Measurements from ENCODE around the gene PERP. TPM values are rescaled to one million over a fixed set of nuclear protein-coding genes. Genes with fewer than 3 reads are reported as not detected.
A peak's percentile ranks its signal among the peaks of the same experiment; 100 is the strongest.

PERP gene
- total and polyA plus RNA-seq, 11 donors = 41.0 to 73.4 (median 53.6) TPM

GRCh38 chr6:138113588-138114210 is 6.5 kb upstream of the PERP start:
- ATAC-seq = no peak
- H3K27ac ChIP-seq = no peak overlapping the region
- H3K9me3 ChIP-seq = no peaks in the 10 kb centered on the region
- no peaks in the 10 kb centered on the region for H3K36me3 ChIP-seq
- intact Hi-C loops (cut with DNase I) = loop anchor here (2.0 to 10.0 kb wide), 9 partner anchors 291 to 654 kb away; partner anchors contain the start of gene HEBP2 (in 5 of the 10)
- 59 to 89% (median 71%) methylated on average over 3 of the region's 3 CpGs for WGBS, 4 donors
- no peak for TF ChIP-seq POLR2A (IDR thresholded peaks at IDR 0.05)
- TF ChIP-seq, protein P1, sequence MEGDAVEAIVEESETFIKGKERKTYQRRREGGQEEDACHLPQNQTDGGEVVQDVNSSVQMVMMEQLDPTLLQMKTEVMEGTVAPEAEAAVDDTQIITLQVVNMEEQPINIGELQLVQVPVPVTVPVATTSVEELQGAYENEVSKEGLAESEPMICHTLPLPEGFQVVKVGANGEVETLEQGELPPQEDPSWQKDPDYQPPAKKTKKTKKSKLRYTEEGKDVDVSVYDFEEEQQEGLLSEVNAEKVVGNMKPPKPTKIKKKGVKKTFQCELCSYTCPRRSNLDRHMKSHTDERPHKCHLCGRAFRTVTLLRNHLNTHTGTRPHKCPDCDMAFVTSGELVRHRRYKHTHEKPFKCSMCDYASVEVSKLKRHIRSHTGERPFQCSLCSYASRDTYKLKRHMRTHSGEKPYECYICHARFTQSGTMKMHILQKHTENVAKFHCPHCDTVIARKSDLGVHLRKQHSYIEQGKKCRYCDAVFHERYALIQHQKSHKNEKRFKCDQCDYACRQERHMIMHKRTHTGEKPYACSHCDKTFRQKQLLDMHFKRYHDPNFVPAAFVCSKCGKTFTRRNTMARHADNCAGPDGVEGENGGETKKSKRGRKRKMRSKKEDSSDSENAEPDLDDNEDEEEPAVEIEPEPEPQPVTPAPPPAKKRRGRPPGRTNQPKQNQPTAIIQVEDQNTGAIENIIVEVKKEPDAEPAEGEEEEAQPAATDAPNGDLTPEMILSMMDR (IDR thresholded peaks at IDR 0.05) = no peak
- H3K4me1 ChIP-seq = peaks cover 0 to 6% (median 0%) of the 10 kb centered on the region in 12 donors
- peaks cover 0 to 10% (median 0%) of the 10 kb centered on the region in 9 donors for H3K27me3 ChIP-seq
- no peak overlapping the region for H3K4me3 ChIP-seq
- DNase-seq = no peak

DNA sequence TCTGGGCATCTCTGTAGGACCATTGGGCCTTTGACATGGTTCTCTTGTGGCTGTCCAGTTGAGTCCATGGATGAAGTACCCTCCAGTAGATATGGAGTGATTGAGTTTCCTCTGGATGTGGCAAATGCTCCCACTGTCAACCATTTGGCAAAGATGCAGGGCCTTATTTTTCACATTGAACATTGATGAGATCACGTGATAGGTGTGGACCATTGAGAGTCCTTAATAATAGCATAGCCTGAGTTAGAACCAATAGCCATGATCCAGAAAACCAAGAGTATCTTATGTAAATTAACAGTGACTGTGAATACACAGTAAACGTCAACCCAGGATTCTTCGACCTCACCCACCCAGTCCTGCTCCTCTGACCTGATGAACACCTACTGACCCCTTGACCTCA is 3.0 kb upstream of the PERP start:
- TF ChIP-seq, protein P1 (IDR thresholded peaks at IDR 0.05) = no peak
- no peak for TF ChIP-seq POLR2A (IDR thresholded peaks at IDR 0.05)
- H3K4me1 ChIP-seq = peaks cover 0 to 19% (median 6%) of the 10 kb centered on the region in 12 donors
- ATAC-seq (no peak), DNase-seq (no peak)
- no peak overlapping the region for H3K27ac ChIP-seq
- no peak overlapping the region for H3K4me3 ChIP-seq
- intact Hi-C loops (cut with DNase I) = loop anchor here (2.0 to 10.0 kb wide), 9 partner anchors 107 to 657 kb away; partner anchors contain the start of gene HEBP2 (in 5 of the 10)
- H3K36me3 ChIP-seq = no peaks in the 10 kb centered on the region
- H3K27me3 ChIP-seq = peaks cover 0 to 36% (median 5%) of the 10 kb centered on the region in 9 donors
- WGBS, 4 donors = 64 to 76% (median 71%) methylated on average over 3 of the region's 3 CpGs
- no peaks in the 10 kb centered on the region for H3K9me3 ChIP-seq

- DNase-seq = peak in 4 of 5 donors; percentile 44 to 57 (median 50)
- 32 to 39% (median 37%) methylated on average over 7 of the region's 7 CpGs for WGBS, 4 donors
- Histone ChIP-seq H3K4me3 (no peak overlapping the region), H3K4me1 (peaks cover 0 to 19% (median 6%) of the 10 kb centered on the region in 12 donors), H3K27me3 (peaks cover 0 to 38% (median 5%) of the 10 kb centered on the region in 9 donors), H3K27ac (no peak overlapping the region), H3K9me3 (no peaks in the 10 kb centered on the region), H3K36me3 (no peaks in the 10 kb centered on the region)
- intact Hi-C loops (cut with DNase I) = loop anchor here (1.0 to 10.0 kb wide), 8 partner anchors 107 to 405 kb away; partner anchors contain the start of genes TNFAIP3 (in 2 of the 10) and HEBP2 (in 1 of the 10)
- peak in 1 of 4 donors; percentile 32 for ATAC-seq
- TF ChIP-seq, protein P1 (IDR thresholded peaks at IDR 0.05) = peak; percentile 91 to 99 (median 96)
- TF ChIP-seq POLR2A (IDR thresholded peaks at IDR 0.05) = no peak
Measured at GRCh38 chr6:138109042-138109997, 2.1 kb upstream of the PERP start.
